NCI-H1092 treated with DMSO at 0.1 percent for 48 hours (cell line): ENCODE measurements around the gene ATG2A.

Source experiments
- DNase-seq: peaks from one replicate; lab custom pipeline; 2025; lab: John Stamatoyannopoulos, UW

Gene ATG2A

DNA sequence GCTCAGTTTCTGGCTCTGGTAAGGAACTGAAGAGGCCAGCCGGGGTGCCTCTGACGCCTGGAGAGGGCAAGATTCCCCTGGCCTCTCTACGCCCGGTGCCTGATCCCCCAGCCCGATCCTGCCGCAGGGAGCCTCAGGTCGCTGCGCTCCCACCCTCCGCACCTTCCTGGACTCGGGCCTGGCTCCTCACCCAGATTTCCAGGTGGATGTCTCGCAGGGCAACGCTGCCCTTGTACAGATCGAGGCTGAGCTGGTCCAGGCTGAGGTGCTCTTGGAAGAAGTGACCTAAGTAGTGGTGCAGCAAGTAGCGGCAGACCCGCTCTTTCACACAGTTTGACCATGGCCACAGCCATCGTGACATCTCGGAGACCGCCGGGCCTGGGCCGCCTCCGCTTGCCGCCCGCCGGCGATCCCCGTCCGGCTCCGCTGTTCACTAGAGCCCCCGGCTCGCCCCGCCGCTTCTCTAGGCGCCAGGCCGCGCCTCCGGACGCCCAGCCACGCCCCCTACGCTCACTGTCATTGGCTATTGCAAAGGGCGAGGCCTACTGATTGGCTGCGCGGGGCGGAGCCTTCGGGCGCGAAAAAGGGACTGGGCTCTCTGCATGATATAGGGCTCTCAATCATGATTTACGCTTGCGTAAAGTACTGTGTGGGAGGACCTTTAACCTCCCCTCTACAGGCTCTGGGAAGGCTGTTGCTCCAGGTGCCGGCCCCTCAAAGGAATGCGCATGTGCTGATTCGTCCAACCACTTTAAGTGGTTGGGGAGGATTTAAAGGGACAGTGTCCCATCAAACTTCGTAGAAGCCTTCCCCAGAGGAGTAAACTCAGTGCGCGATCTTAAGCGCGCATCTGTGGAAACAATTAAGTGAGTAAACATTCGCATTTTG is at the start of gene ATG2A:
Gene ATG2A (minus strand): TSS at position 435 of the 888 bp plus-strand sequence. CDS start 74 bp downstream, at position 361.
- DNase-seq = peak; percentile 100

GRCh38 chr11:64963072-64963631 is 46.1 kb upstream of the ATG2A start:
- DNase-seq = no peak

DNA sequence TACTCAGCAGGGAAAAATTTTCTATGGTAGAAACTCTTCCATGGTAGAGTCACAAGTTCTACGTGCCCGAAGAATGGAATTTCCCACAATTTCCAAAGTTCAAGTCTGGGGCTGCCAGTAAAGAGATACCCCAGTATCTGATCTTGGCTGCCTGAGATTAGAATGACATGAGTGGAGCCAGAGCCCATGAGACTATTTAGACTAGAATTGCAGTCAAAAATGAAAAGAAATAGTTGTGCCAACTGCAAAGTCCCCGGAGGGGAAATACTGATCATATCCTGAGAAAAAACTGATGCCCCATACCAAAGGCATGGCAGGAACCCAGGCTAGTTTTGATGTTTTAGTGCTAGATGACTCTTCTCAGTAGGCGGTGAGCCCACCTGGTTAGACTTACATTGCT is 43.7 kb upstream of the ATG2A start:
- no peak for DNase-seq

DNA sequence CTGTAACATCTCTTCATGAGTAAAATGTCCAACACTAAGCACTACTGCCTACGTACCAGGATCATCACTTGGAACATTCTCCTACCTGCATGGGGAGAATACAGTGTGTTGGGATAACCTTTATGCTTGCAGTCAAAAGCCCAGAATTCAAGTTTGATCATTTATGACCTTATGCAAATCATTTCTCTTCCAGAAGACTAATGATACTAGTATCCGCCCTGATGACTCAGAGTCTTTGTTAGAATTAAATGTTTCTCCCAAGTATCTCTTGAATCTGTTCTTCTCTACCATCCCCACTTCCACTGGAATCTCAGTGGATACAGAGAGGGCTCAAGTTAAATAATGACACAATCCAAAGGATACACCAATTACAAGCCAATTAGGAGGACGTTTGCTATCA is 42.5 kb upstream of the ATG2A start:
- DNase-seq = no peak

DNA sequence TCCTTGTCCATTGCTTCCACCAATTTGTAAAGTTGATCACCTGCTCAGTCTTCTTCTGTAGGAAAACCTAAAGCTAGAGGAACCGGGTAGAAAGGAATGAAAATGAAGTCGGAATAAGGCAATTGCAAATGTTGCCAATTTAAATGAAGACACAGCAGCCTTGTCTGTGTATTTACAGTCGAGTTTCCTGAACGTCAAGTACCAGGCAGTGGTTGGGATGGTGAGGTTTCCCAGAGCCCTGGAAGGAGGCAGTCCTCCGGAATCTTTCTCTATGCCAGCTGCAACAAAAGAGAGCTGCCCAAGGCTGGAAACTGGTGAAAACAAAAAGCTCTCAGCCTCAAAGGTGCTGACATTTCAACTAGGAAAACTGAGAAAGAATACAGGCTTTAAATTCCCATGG is 37.2 kb upstream of the ATG2A start:
- DNase-seq = no peak

- DNase-seq = no peak
Observed at GRCh38 chr11:64951529-64951928, 34.5 kb upstream of the ATG2A start.

DNA sequence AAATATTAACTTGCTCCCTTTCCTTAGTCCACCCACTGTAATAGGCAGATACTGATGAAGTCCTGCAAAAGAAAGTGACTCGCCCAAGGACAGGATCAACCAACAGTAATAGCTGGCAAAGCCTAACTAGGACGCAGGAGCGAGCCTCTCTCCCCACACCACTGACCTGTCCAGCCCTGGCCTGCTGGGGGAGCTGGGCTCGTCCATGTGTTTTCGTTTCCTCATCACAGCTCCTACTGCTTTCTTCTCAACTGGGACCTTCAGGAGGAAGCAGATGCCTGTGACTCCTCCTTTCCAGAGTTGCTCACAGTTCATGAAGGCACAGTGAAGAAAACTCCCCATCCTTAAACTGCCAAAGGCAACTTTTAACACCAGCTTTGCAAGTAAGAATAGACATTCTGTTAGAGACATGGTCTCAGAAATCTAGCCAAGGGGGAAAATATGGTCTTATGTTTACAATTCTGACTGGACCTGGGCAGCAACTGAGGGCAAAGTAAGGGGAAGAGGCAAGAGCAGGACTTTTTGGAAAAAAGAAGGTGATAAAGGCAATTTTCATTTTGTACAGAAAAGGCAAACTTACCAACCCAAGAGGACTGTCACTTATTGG is 30.3 kb upstream of the ATG2A start:
- no peak for DNase-seq

GRCh38 chr11:64936539-64936938 is 19.5 kb upstream of the ATG2A start:
- DNase-seq = no peak

DNA sequence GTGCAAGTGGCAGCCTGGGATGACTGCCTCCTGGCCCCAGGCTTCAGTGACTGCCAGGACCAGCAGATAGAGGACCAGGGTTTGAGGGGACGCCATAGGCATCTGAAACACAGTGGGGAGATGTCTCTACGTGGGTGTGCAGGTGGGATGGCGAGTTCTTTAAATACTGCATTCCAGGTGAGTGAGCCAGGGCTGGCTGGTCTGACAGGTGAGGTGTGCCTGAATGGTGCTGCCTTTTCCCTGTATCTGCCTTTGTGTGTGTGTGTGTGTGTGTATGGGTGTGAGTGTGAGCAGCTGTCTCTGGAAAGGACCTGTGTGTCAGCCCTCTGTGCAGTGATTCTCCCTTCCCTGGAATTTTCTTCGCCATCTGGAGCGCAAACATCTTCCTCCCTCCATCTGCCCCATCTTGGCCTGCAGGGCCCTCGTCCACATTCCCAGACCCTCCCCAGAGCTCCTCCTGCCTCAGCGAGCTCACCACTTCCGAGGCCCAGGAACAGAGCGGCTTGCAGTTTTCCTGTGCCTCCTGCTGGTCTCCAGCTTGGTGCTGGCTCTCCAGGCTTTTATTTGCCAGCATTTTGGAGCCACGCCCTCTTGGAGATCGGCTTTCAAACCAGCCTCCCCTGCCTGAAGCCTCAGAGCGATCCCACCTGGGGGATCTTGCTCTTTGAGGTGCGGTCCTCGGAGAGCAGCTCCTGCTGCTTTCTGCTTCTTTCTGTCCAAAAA is 18.5 kb upstream of the ATG2A start, which contains the start of gene GPHA2:
Gene GPHA2 (minus strand): TSS at position 535 of the 723 bp plus-strand sequence. CDS start 433 bp downstream, at position 102.
- peak; percentile 8 for DNase-seq

GRCh38 chr11:64934682-64935358 is 17.8 kb upstream of the ATG2A start:
- DNase-seq = no peak

DNA sequence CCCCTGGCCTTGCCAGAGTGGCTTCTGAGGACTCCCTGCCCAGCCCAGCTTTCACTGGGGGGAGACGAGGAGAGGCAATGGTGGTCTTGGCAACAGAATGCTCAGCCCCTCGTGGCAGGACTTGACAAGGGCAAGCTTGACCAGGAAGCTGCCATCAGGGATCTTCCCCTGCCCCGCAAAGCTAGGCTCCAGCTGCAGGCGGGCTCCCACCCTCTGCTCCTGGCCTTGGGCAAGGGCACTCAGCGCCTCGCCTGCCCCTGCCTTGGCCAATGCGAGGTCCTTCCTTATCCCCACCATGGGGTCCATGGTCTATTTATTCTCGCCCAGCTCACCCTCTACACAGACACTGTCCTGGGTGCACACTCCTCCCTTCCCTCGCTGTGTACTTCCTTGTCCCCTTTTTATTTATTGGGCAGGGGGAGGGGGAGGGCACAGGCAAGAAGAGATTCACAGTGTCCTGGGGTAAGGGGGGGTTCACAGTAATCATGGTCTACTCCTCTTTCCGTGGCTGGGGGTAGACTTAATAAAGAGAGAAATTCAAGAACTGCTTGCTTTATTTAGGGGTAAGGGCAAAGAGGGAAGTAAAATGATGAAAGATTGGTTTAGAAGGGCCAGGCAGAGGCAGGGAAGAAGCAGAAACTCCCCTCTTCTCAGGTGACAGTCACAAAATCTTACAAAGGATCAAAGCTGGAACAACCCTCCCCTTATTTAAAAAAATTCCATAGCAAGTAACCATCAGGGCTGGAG is 17.1 kb upstream of the ATG2A start:
- no peak for DNase-seq

- no peak for DNase-seq
Observed at GRCh38 chr11:64933213-64933934, 16.4 kb upstream of the ATG2A start.

DNA sequence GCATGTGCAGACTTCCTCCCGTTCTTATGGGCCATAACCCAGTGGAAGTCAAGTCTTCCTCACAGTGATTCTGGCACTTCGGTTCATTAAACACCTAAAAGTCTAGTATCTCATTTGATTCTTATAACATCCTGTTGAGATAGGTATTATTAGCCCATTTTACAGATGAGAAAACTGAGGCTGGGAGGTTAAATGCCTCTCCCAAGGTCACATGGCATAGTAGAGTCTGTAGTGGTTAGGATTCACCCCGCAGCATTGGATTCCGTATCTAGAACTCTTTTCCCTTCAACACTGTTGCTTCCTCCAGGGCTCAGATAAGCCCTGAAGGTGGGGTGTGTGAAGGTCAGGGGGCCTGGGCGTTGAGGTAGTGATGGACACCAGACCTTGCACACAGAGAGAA is 15.3 kb upstream of the ATG2A start:
- DNase-seq = no peak

- no peak for DNase-seq
Observed at GRCh38 chr11:64931290-64931689, 14.3 kb upstream of the ATG2A start.

DNA sequence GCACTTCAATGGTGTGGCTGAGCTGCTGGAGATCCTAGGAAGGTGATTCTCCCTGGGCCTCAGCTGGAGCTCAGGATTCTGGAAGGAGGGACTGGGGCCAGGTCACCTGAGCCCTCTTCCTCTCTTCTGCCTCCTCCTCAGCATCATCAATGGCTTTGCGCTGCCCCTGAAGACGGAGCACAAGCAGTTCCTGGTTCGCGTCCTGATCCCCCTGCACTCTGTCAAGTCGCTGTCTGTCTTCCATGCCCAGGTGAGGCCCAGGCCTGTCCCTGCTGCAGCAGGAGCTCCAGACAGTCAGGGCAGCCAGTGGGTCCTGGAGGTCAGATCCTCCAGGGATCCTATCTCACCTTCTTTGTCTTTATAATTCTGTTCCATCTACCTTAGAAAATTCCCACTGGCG is 13.3 kb upstream of the ATG2A start:
- DNase-seq = no peak

DNA sequence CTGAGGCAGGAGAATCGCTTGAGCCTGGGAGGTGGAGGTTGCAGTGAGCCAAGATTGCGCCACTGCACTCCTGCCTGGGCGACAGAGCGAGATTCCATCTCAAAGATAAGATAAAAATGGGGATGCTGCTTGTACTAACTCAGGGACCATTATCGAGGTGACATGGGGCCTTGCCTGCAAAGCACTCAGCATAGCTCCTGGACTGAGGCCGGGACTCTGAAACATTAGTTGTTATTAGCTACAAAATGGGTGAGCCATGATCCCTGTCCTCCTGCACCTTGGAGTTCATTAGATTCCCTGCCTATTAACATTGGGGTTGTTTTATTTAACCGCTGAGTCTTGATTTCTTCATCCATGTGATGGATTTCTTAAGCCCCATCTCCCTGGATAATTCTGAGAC is 12.6 kb upstream of the ATG2A start:
- DNase-seq = no peak

- no peak for DNase-seq
Observed at GRCh38 chr11:64928957-64929356, 11.9 kb upstream of the ATG2A start.

DNA sequence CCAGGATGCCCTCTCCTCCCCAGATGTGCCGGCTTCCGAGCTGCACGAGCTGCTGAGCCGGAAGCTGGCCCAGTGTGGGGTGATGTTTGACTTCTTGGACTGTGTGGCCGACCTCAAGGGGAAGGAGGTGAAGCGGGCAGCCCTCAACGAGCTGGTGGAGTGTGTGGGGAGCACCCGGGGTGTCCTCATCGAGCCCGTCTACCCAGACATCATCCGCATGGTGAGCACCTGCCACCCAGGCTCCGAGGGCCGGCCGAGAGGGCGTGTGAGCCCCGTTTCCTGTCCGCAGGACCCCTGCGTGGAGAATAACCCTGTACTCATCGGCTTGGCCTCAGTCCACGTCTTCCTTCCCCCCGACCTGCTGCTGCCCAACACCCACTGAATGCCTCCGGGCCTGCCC is 9.7 kb upstream of the ATG2A start:
- DNase-seq = no peak

DNA sequence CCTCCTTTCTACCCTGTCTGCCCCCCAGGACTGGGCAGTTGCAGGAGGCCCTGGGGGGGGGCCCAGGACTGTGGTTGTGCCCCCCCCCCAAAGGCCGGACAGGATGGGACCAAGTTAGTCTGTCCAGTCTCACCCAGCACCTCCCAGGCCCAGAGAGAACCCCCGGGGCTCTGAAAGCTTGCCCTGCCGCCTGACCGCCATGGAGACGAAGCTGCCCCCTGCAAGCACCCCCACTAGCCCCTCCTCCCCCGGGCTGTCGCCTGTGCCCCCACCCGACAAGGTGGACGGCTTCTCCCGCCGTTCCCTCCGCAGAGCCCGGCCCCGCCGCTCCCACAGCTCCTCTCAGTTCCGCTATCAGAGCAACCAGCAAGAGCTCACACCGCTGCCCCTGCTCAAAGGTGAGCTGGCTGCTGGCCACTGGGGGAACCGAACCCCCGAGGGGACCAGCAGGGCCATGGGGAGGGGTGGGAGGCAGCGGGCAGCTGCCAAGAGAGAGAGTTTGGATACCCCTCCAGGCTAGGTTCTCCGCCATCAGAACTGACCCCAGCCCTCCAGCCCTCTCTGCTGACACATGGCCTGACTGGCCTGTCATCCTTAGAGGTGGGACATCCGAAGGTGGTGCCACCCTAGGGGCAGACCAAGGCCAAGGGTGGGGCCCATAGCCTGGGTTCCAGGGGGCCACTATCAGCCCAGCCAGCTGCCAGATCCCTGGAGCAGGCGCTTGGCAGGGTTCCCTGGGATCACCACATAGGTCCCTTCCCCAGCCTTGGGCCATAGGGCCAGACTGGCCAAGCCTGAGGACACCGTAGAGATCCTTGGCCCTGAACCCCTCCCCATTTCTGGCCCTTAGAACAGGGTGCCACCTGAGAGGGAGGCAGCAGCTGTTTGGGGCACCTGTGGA is 8.8 kb upstream of the ATG2A start:
- DNase-seq = no peak
